K562 (cell line): ENCODE data around the gene CCDC136. TPM values are rescaled to one million over a fixed set of nuclear protein-coding genes. Genes with fewer than 3 reads are reported as not detected.

Experiments used
- CBFA2T2 ChIP-seq: fragments of 450-650 bp; conservative IDR thresholded peaks from 2 replicates; pipeline ENCODE4 v1.6.1; 2017; ENCODE audit warnings: mild to moderate bottlenecking
- CHD4 ChIP-seq: fragments of 200-600 bp; sonication (generic); IDR thresholded peaks from 3 replicates; pipeline ENCODE4 v1.6.1; 2012; ENCODE audit warnings: low read depth, mild to moderate bottlenecking, mixed read lengths, low read length, inconsistent platforms; ENCODE audit not compliant: insufficient read depth, insufficient replicate concordance, poor library complexity, severe bottlenecking
- CTBP1 ChIP-seq: fragments of 450-650 bp; IDR thresholded peaks from 2 replicates; pipeline ENCODE4 v1.6.1; 2016; ENCODE audit warnings: borderline replicate concordance
- FOXA1 ChIP-seq: fragments of 450-650 bp; IDR thresholded peaks from 2 replicates; pipeline ENCODE4 v1.6.1; 2016; ENCODE audit warnings: mild to moderate bottlenecking, borderline replicate concordance
- GTF3C2 ChIP-seq: IDR thresholded peaks from 3 replicates; pipeline ENCODE4 v1.6.1; 2011; ENCODE audit warnings: borderline replicate concordance, mild to moderate bottlenecking, moderate library complexity; ENCODE audit not compliant: insufficient read length; ENCODE audit errors: extremely low read depth
- HLTF ChIP-seq: fragments of 450-650 bp; IDR thresholded peaks from 2 replicates; pipeline ENCODE4 v1.6.1; 2016
- KLF13 ChIP-seq: fragments of 450-650 bp; IDR thresholded peaks from 2 replicates; pipeline ENCODE4 v1.6.1; 2016; ENCODE audit warnings: missing genetic modification characterization, low read depth, mild to moderate bottlenecking, missing compliant biosample characterization, moderate library complexity, borderline replicate concordance
- MTA1 ChIP-seq: fragments of 450-650 bp; IDR thresholded peaks from 2 replicates; pipeline ENCODE4 v1.6.1; 2017; ENCODE audit warnings: borderline replicate concordance
- RCOR1 ChIP-seq, 2 experiments: IDR thresholded peaks; 2 replicates each; pipeline ENCODE4 v1.6.1; 2012; ENCODE audit warnings: low read depth in 2 of 2, low read length in 2 of 2, borderline replicate concordance in 1 of 2, improper control_type of control experiment in 1 of 2
- SLC30A9 ChIP-seq: fragments of 250-450 bp; sonication (Bioruptor Pico); IDR thresholded peaks from 2 replicates; pipeline ENCODE4 v1.8.0; 2022; ENCODE audit warnings: mild to moderate bottlenecking, moderate library complexity
- SMAD2 ChIP-seq: fragments of 150-350 bp; IDR thresholded peaks from 2 replicates; pipeline ENCODE4 v1.6.1; 2014; ENCODE audit warnings: low read depth, mild to moderate bottlenecking, low read length
- SP2 ChIP-seq: IDR thresholded peaks from 2 replicates; pipeline ENCODE4 v1.6.1; 2011; ENCODE audit warnings: mild to moderate bottlenecking, low read depth, low read length, moderate library complexity; ENCODE audit not compliant: poor library complexity, severe bottlenecking; ENCODE audit errors: extremely low read depth
- TOE1 ChIP-seq, 2 experiments: fragments of 450-650 bp in 1 of 2; sonication (generic) in 1 of 2; formaldehyde crosslinking in 1 of 2; IDR thresholded peaks; 2 replicates each; pipeline versions ENCODE4 v1.7.1 to v1.8.0; 2016 to 2022; ENCODE audit warnings: borderline replicate concordance in 2 of 2, mild to moderate bottlenecking in 2 of 2, antibody characterized with exemption in 1 of 2, inconsistent platforms in 1 of 2, low read depth in 1 of 2, missing genetic modification reagents in 1 of 2, moderate library complexity in 1 of 2
- U2AF1 ChIP-seq: fragments of 200-400 bp; formaldehyde crosslinking; optimal IDR thresholded peaks from 2 replicates; pipeline ENCODE3; 2017; ENCODE audit warnings: mild to moderate bottlenecking, low read depth, low read length, moderate library complexity
- U2AF2 ChIP-seq: fragments of 200-400 bp; formaldehyde crosslinking; optimal IDR thresholded peaks from 2 replicates; pipeline ENCODE3; 2017; ENCODE audit warnings: low read depth, mild to moderate bottlenecking, low read length
- YBX1 ChIP-seq: fragments of 450-650 bp; IDR thresholded peaks from 2 replicates; pipeline ENCODE4 v1.7.1; 2016; ENCODE audit warnings: mild to moderate bottlenecking
- ZNF75A ChIP-seq: fragments of 450-650 bp; formaldehyde crosslinking; IDR thresholded peaks from 2 replicates; pipeline ENCODE4 v1.4.0; 2020; ENCODE audit warnings: mild to moderate bottlenecking
- ZNF780A ChIP-seq: fragments of 250-450 bp; sonication (Bioruptor Pico); IDR thresholded peaks from 2 replicates; pipeline ENCODE4 v1.5.0; 2021; ENCODE audit warnings: mild to moderate bottlenecking
- polyA plus RNA-seq, 8 experiments: library from polyadenylated mRNA; depleted of rRNA in 4 of 8; stranded (reverse) in 5 of 8; unstranded in 3 of 8; fragments of >200 nt; fragmentation: Nextera tagmentation in 2 of 8; fragmentation: Illumina TruSeq in 1 of 8; extraction: Ambion mirVana in 2 of 8; extraction: Trizol in 1 of 8; gene quantifications; 2 replicates each; pipeline versions ENCODE4 v1.2.1 to v1.2.3, GENCODE V29; 2011 to 2014; ENCODE audit warnings: inconsistent platforms in 1 of 8, missing spikeins in 1 of 8
- total RNA-seq, 7 experiments: library from RNA; depleted of rRNA in 6 of 7; stranded (reverse); fragments of >200 nt in 6 of 7; fragmentation: Illumina TruSeq in 2 of 7; extraction: Trizol in 2 of 7; gene quantifications; 2 replicates each; pipeline versions ENCODE4 v1.2.1 to v1.2.3, GENCODE V29; 2011 to 2021; ENCODE audit warnings: low replicate concordance in 1 of 7
- TF ChIP-seq, protein P1 (sequence below): fragments of 200-800 bp; sonication (Bioruptor generic); IDR thresholded peaks from 2 replicates; pipeline ENCODE4 v1.6.1; 2017; ENCODE audit warnings: missing genetic modification characterization, missing compliant biosample characterization
- TF ChIP-seq, protein P2 (sequence below): fragments of 200-400 bp; formaldehyde crosslinking; IDR thresholded peaks from 2 replicates; pipeline ENCODE4 v1.6.1; 2017; ENCODE audit warnings: mild to moderate bottlenecking, low read depth, low read length, moderate library complexity

The CCDC136 gene
- total and polyA plus RNA-seq, 9 of the 15 experiments (the other 6 are each of a cell fraction or from before 2014, with no cell fraction given): 2.4 to 40.8 (median 26.5) TPM

GRCh38 chr7:128860158-128861073 lies 68.6 kb downstream of the CCDC136 start (continued):
- TF ChIP-seq CTBP1 (peak; percentile 91; the same call in 1 of the 2 replicates), ZNF75A (no peak), CBFA2T2 (peak; percentile 95), GTF3C2 (no peak), FOXA1 (no peak), RCOR1 (IDR thresholded peaks at IDR 0.05; ENCODE audit: borderline replicate concordance in 1 of 2, low read depth in 2 of 2, low read length in 2 of 2) (peak; percentile 81 to 96; a peak in 3 of 4 replicates), SLC30A9 (CRISPR knock-in tag) (no peak), CHD4 (no peak), ZNF780A (CRISPR knock-in tag) (no peak), SP2 (no peak), HLTF (peak; percentile 99), SMAD2 (no peak), TOE1 (IDR thresholded peaks at IDR 0.05; ENCODE audit: borderline replicate concordance) (peak; percentile 76), TOE1 (CRISPR knock-in tag; IDR thresholded peaks at IDR 0.05; ENCODE audit: borderline replicate concordance, low read depth) (0 out of 2 replicates have a peak, but pooled peaks have one; percentile 69), YBX1 (no peak), U2AF2 (no peak), U2AF1 (no peak), KLF13 (tag) (no peak), MTA1 (peak; percentile 90)
- TF ChIP-seq, protein P1, sequence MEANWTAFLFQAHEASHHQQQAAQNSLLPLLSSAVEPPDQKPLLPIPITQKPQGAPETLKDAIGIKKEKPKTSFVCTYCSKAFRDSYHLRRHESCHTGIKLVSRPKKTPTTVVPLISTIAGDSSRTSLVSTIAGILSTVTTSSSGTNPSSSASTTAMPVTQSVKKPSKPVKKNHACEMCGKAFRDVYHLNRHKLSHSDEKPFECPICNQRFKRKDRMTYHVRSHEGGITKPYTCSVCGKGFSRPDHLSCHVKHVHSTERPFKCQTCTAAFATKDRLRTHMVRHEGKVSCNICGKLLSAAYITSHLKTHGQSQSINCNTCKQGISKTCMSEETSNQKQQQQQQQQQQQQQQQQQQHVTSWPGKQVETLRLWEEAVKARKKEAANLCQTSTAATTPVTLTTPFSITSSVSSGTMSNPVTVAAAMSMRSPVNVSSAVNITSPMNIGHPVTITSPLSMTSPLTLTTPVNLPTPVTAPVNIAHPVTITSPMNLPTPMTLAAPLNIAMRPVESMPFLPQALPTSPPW (CRISPR knock-in tag): peak; percentile 93
- TF ChIP-seq, protein P2, sequence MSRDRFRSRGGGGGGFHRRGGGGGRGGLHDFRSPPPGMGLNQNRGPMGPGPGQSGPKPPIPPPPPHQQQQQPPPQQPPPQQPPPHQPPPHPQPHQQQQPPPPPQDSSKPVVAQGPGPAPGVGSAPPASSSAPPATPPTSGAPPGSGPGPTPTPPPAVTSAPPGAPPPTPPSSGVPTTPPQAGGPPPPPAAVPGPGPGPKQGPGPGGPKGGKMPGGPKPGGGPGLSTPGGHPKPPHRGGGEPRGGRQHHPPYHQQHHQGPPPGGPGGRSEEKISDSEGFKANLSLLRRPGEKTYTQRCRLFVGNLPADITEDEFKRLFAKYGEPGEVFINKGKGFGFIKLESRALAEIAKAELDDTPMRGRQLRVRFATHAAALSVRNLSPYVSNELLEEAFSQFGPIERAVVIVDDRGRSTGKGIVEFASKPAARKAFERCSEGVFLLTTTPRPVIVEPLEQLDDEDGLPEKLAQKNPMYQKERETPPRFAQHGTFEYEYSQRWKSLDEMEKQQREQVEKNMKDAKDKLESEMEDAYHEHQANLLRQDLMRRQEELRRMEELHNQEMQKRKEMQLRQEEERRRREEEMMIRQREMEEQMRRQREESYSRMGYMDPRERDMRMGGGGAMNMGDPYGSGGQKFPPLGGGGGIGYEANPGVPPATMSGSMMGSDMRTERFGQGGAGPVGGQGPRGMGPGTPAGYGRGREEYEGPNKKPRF: no peak
